ENCODE results near the gene PPIL1. TPM values are rescaled to one million over a fixed set of nuclear protein-coding genes. Genes with fewer than 3 reads are reported as not detected.

Gene PPIL1
- total and polyA plus RNA-seq, 8 donors = 0.87 to 33.7 (median 17.1) TPM; not detected in 1

- Histone ChIP-seq H3K27ac (peak overlapping the region in 2 of 5 donors; percentile 39 to 49), H3K27me3 (no peaks in the 10 kb centered on the region), H3K4me3 (no peak overlapping the region), H3K36me3 (no peaks in the 10 kb centered on the region), H3K4me1 (peaks cover 9 to 29% (median 20%) of the 10 kb centered on the region in 4 donors), H3K9me3 (no peaks in the 10 kb centered on the region)
- WGBS, 5 donors = 48 to 54% (median 52%) methylated on average over 2 of the region's 2 CpGs
- intact Hi-C loops (cut with DNase I; ENCODE audit: low total_unique reads) = no loop called here
- TF ChIP-seq POLR2A (IDR thresholded peaks at IDR 0.05) = no peak
- no peak for TF ChIP-seq POLR2AphosphoS5 (IDR thresholded peaks at IDR 0.05)
- TF ChIP-seq, protein P1, sequence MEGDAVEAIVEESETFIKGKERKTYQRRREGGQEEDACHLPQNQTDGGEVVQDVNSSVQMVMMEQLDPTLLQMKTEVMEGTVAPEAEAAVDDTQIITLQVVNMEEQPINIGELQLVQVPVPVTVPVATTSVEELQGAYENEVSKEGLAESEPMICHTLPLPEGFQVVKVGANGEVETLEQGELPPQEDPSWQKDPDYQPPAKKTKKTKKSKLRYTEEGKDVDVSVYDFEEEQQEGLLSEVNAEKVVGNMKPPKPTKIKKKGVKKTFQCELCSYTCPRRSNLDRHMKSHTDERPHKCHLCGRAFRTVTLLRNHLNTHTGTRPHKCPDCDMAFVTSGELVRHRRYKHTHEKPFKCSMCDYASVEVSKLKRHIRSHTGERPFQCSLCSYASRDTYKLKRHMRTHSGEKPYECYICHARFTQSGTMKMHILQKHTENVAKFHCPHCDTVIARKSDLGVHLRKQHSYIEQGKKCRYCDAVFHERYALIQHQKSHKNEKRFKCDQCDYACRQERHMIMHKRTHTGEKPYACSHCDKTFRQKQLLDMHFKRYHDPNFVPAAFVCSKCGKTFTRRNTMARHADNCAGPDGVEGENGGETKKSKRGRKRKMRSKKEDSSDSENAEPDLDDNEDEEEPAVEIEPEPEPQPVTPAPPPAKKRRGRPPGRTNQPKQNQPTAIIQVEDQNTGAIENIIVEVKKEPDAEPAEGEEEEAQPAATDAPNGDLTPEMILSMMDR (IDR thresholded peaks at IDR 0.05) = no peak
- TF ChIP-seq EP300 (IDR thresholded peaks at IDR 0.05) = no peak
- no peak for DNase-seq
Measured at GRCh38 chr6:36830577-36830976, 44.0 kb downstream of the PPIL1 start.

- intact Hi-C loops (cut with DNase I; ENCODE audit: low total_unique reads) = no loop called here
- H3K27me3 ChIP-seq = no peaks in the 10 kb centered on the region
- peak; percentile 84 to 85 for DNase-seq
- TF ChIP-seq, protein P1 (IDR thresholded peaks at IDR 0.05) = no peak
- TF ChIP-seq POLR2AphosphoS5 (IDR thresholded peaks at IDR 0.05) = peak in 1 of 3 donors; percentile 13
- H3K9me3 ChIP-seq = no peaks in the 10 kb centered on the region
- H3K36me3 ChIP-seq = no peaks in the 10 kb centered on the region
- peak overlapping the region in 2 of 5 donors; percentile 39 to 49 for H3K27ac ChIP-seq
- peaks cover 9 to 29% (median 20%) of the 10 kb centered on the region in 4 donors for H3K4me1 ChIP-seq
- no peak overlapping the region for H3K4me3 ChIP-seq
- 21 to 29% (median 25%) methylated on average over 11 of the region's 11 CpGs for WGBS, 5 donors
Measured at GRCh38 chr6:36829919-36830544, 44.6 kb downstream of the PPIL1 start.

- H3K4me1 ChIP-seq = peaks cover 9 to 29% (median 16%) of the 10 kb centered on the region in 4 donors
- peak overlapping the region; percentile 20 to 69 (median 49) for H3K27ac ChIP-seq
Measured at GRCh38 chr6:36827261-36828079, 47.1 kb downstream of the PPIL1 start.

More at GRCh38 chr6:36827261-36828079, 47.1 kb downstream of the PPIL1 start:
- 47 to 66% (median 55%) methylated on average over 19 of the region's 19 CpGs for WGBS, 5 donors
- Histone ChIP-seq H3K27me3 (no peaks in the 10 kb centered on the region), H3K4me3 (no peak overlapping the region), H3K9me3 (no peaks in the 10 kb centered on the region), H3K36me3 (no peaks in the 10 kb centered on the region)
- intact Hi-C loops (cut with DNase I; ENCODE audit: low total_unique reads) = no loop called here
- no peak for TF ChIP-seq EP300 (IDR thresholded peaks at IDR 0.05)
- no peak for TF ChIP-seq POLR2A (IDR thresholded peaks at IDR 0.05)
- TF ChIP-seq, protein P1 (IDR thresholded peaks at IDR 0.05) = no peak
- TF ChIP-seq POLR2AphosphoS5 (IDR thresholded peaks at IDR 0.05) = no peak
- DNase-seq = peak in 1 of 2 donors; percentile 70

Data from stomach (tissue), 9 donors.